ENCODE data around the gene ATOH8.

The ATOH8 gene

GRCh38 chr2:85760371-85760770 lies 6.6 kb downstream of the ATOH8 start:
- Histone ChIP-seq H3K36me3 (no peaks in the 10 kb centered on the region; the same call in 1 of the 2 replicates), H3K27me3 (ENCODE audit: insufficient read depth, low read depth, severe bottlenecking) (peaks cover 3% of the 10 kb centered on the region), H3K27ac (peak overlapping the region; percentile 8), H3K9me3 (ENCODE audit: severe bottlenecking) (no peaks in the 10 kb centered on the region), H3K4me3 (ENCODE audit: low read depth, low read length) (no peak overlapping the region)
- DNase-seq: no peak
- TF ChIP-seq CTCF (IDR thresholded peaks at IDR 0.05; ENCODE audit: low read depth, low read length): no peak

GRCh38 chr2:85760872-85761271 lies 7.1 kb downstream of the ATOH8 start:
- no peak for DNase-seq
- no peaks in the 10 kb centered on the region for H3K27me3 ChIP-seq (ENCODE audit: insufficient read depth, low read depth, severe bottlenecking)
- H3K36me3 ChIP-seq: no peaks in the 10 kb centered on the region; the same call in 1 of the 2 replicates
- H3K27ac ChIP-seq: peak overlapping the region; percentile 8
- TF ChIP-seq CTCF (IDR thresholded peaks at IDR 0.05; ENCODE audit: low read depth, low read length): no peak
- H3K9me3 ChIP-seq (ENCODE audit: severe bottlenecking): no peaks in the 10 kb centered on the region
- no peak overlapping the region for H3K4me3 ChIP-seq (ENCODE audit: low read depth, low read length)

- DNase-seq: no peak
- Histone ChIP-seq H3K27ac (peak overlapping the region; percentile 8), H3K27me3 (ENCODE audit: insufficient read depth, low read depth, severe bottlenecking) (no peaks in the 10 kb centered on the region), H3K9me3 (ENCODE audit: severe bottlenecking) (no peaks in the 10 kb centered on the region), H3K36me3 (no peaks in the 10 kb centered on the region; the same call in 1 of the 2 replicates), H3K4me3 (ENCODE audit: low read depth, low read length) (no peak overlapping the region)
- TF ChIP-seq CTCF (IDR thresholded peaks at IDR 0.05; ENCODE audit: low read depth, low read length): no peak
Observed at GRCh38 chr2:85761512-85761944, 7.7 kb downstream of the ATOH8 start.

- Histone ChIP-seq H3K36me3 (no peaks in the 10 kb centered on the region; the same call in 1 of the 2 replicates), H3K27ac (no peak overlapping the region; the same call in 1 of the 2 replicates), H3K9me3 (ENCODE audit: severe bottlenecking) (no peaks in the 10 kb centered on the region), H3K27me3 (ENCODE audit: insufficient read depth, low read depth, severe bottlenecking) (no peaks in the 10 kb centered on the region), H3K4me3 (ENCODE audit: low read depth, low read length) (no peak overlapping the region)
- TF ChIP-seq CTCF (IDR thresholded peaks at IDR 0.05; ENCODE audit: low read depth, low read length): no peak
- no peak for DNase-seq
Observed at GRCh38 chr2:85761946-85762345, 8.2 kb downstream of the ATOH8 start.

GRCh38 chr2:85763132-85763531 lies 9.3 kb downstream of the ATOH8 start:
- Histone ChIP-seq H3K4me3 (ENCODE audit: low read depth, low read length) (no peak overlapping the region), H3K27me3 (ENCODE audit: insufficient read depth, low read depth, severe bottlenecking) (no peaks in the 10 kb centered on the region), H3K9me3 (ENCODE audit: severe bottlenecking) (no peaks in the 10 kb centered on the region), H3K36me3 (no peaks in the 10 kb centered on the region; the same call in 1 of the 2 replicates), H3K27ac (no peak overlapping the region)
- TF ChIP-seq CTCF (IDR thresholded peaks at IDR 0.05; ENCODE audit: low read depth, low read length): no peak
- no peak for DNase-seq

GRCh38 chr2:85763831-85764230 lies 10.0 kb downstream of the ATOH8 start:
- DNase-seq: no peak
- no peak for TF ChIP-seq CTCF (IDR thresholded peaks at IDR 0.05; ENCODE audit: low read depth, low read length)
- Histone ChIP-seq H3K27me3 (ENCODE audit: insufficient read depth, low read depth, severe bottlenecking) (no peaks in the 10 kb centered on the region), H3K27ac (no peak overlapping the region), H3K4me3 (ENCODE audit: low read depth, low read length) (no peak overlapping the region), H3K36me3 (no peaks in the 10 kb centered on the region; the same call in 1 of the 2 replicates), H3K9me3 (ENCODE audit: severe bottlenecking) (no peaks in the 10 kb centered on the region)

Measured in WERI-Rb-1 (cell line).